ENCODE measurements around the gene PSKH1.

Gene PSKH1

DNA sequence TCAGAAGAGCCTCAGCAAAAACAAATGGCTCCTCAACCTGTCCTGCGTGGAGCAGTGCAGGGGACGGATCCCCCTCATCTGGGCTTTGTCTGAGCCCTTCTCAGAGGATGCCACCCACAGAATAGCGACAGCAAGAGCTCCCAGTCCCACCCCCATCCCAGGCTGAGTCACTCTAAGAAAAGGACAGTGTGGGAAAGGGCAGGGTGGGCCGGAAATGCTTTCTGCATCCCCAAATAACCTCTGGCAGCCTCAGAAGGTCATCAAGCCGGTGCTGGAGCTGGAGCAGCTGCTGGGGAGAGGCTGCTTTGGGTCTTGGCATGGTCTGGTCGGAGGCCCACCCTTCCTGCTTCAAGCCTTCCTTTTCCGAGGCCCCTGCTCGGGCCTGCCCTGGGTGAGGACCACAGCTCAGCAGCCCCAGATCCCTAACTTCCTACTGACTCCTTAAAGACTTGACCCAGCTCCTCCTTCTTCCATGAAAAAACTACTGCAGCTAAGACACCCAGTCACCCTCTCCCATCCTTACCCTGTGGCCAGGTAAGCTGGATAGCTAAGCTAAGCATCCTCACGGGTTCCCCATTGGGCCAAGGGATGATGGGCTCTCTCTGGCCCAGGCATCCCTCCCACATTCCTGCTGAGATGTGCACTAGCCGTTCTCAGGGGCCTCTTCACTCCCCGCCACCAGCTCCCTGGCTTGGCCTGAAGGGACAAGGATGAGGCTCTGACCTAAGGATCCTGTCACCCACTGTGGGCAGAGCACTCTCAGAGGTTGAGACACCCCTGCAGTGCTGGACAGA lies 66.7 kb downstream of the PSKH1 start:
- no peak overlapping the region for H3K4me3 ChIP-seq (ENCODE audit: control insufficient read depth, low read depth, low read length)
- TF ChIP-seq, protein P1, sequence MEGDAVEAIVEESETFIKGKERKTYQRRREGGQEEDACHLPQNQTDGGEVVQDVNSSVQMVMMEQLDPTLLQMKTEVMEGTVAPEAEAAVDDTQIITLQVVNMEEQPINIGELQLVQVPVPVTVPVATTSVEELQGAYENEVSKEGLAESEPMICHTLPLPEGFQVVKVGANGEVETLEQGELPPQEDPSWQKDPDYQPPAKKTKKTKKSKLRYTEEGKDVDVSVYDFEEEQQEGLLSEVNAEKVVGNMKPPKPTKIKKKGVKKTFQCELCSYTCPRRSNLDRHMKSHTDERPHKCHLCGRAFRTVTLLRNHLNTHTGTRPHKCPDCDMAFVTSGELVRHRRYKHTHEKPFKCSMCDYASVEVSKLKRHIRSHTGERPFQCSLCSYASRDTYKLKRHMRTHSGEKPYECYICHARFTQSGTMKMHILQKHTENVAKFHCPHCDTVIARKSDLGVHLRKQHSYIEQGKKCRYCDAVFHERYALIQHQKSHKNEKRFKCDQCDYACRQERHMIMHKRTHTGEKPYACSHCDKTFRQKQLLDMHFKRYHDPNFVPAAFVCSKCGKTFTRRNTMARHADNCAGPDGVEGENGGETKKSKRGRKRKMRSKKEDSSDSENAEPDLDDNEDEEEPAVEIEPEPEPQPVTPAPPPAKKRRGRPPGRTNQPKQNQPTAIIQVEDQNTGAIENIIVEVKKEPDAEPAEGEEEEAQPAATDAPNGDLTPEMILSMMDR (conservative IDR thresholded peaks at IDR 0.05; ENCODE audit: control insufficient read depth, insufficient read depth, low read depth, low read length): no peak
- peak; percentile 82 for DNase-seq (ENCODE audit: low read depth)

DNA sequence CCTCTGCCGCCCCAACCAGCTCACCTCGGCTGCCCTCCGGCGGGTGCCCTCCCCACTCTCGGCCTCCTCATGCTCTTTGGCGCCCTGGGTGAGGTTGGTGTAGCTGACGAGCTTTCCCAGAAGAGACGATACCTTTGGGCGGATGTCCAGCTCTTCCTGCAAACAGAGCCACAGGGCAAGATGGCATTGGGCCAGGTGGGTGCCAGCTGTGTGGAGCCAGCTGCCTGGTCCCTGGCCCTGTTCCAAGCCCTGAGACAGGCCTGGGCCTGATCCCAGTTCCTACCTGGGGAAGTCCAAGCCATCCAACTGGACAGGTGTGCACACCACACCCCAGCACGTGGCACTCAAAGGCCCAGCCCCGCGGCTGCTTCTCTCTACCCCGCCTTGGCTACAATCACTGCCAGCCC lies 68.5 kb downstream of the PSKH1 start:
- DNase-seq (ENCODE audit: low read depth): no peak
- no peak overlapping the region for H3K4me3 ChIP-seq (ENCODE audit: control insufficient read depth, low read depth, low read length)
- TF ChIP-seq, protein P1 (conservative IDR thresholded peaks at IDR 0.05; ENCODE audit: control insufficient read depth, insufficient read depth, low read depth, low read length): no peak

DNA sequence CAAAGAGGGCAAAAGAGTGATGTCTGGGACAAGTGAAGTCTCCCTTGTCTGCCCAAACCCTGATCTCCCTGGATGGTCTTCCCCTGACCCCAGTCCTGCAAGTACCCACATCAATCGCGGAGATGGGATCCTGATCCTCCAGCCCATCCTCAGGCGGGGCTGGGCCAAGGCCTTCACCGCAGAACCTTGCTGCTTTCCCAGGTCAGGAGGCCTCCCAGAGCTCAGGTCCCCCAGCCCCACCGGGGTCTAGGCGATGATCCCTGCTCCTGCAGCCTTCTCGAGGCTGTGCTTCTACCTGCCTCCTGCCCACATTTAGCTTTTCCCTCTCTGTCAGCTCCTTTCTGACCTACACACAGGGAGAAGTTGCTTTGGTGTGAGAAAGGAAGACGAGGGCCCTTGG lies 69.1 kb downstream of the PSKH1 start:
- TF ChIP-seq, protein P1 (conservative IDR thresholded peaks at IDR 0.05; ENCODE audit: control insufficient read depth, insufficient read depth, low read depth, low read length): no peak
- no peak overlapping the region for H3K4me3 ChIP-seq (ENCODE audit: control insufficient read depth, low read depth, low read length)
- no peak for DNase-seq (ENCODE audit: low read depth)

DNA sequence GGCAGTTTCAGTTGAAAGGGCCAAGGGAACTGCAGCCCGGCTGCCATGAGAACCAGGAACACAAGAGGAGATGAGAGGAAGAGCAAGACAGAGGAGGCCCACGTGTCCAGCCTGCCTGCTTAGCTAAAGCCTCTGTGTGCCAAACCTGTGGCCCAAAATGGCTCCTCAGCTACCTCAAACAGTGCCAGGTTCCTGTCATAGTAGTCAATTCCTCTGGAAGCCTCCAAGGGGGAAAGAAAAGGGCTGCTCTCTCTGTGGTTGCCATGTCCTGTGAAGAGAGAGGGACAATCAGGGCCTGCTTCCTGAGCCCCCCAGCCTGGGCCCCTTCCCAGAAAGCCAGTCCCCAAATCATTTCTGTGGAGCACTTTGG lies 70.2 kb downstream of the PSKH1 start:
- no peak for DNase-seq (ENCODE audit: low read depth)
- no peak overlapping the region for H3K4me3 ChIP-seq (ENCODE audit: control insufficient read depth, low read depth, low read length)
- TF ChIP-seq, protein P1 (conservative IDR thresholded peaks at IDR 0.05; ENCODE audit: control insufficient read depth, insufficient read depth, low read depth, low read length): no peak

DNA sequence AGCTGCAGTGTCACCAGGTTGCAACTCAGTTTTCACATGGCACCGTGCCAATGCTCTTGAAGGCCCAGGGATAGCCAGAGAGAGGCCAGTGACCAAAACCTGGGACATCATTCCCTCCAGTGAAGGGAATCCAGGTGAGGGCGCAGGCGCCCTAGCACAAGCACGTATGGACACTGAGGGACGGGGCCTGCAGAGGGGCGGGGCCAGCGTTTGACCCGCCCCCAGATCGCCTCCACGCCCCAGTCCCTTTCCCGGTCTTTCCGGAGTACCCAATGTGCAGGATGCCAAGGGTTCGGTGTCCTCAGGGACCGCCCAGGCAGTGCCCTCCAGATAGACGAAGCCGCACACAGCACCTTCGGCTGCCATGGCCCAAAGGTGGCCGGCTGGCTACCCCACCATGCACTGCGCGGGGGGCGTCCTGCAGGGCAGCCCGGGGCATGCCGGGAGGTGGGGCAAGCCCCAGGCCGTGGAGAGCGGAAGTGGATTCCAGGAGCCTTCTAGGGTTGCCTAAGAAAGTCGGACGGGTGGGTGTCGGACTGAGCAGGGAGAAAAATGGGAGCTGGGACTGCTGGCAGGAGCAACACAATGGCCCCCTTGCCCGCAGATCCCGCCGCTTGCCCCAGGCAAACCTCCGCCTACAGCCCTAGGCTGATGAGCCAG lies 70.7 kb downstream of the PSKH1 start:
- no peak for DNase-seq (ENCODE audit: low read depth)
- TF ChIP-seq, protein P1 (conservative IDR thresholded peaks at IDR 0.05; ENCODE audit: control insufficient read depth, insufficient read depth, low read depth, low read length): no peak
- H3K4me3 ChIP-seq (ENCODE audit: control insufficient read depth, low read depth, low read length): no peak overlapping the region

DNA sequence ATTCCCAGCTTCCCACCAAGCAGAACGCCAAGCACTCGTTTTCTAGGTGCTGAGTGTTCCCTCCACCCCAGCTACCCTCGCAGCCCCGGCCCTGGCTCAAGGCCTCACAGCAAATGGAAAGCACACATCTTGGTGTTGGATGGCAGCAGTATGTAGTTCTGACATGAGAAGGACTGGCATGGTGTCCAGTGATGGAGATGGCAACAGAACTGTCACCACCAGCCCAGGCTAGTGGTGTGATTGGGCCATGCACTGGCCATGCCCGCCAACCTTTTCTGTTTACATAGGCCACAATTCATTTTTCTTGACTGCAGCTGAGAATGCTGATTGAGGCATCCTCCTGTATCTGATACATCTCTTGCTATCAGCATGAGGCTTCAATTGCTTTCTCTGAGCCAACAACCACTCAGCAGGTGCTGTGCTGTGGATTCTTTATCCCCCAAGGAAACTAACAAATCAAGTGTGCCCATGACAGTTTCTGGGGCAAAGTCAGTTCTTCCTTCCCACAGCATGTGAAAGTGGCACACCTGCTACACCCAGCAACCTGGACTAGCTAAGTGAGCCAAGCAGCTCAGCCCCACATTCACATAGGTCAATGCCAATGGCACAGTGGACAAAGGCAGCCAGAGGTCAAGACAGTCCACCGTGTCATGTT lies 71.5 kb downstream of the PSKH1 start:
- no peak overlapping the region for H3K4me3 ChIP-seq (ENCODE audit: control insufficient read depth, low read depth, low read length)
- no peak for DNase-seq (ENCODE audit: low read depth)
- TF ChIP-seq, protein P1 (conservative IDR thresholded peaks at IDR 0.05; ENCODE audit: control insufficient read depth, insufficient read depth, low read depth, low read length): no peak

Measured in fibroblast of mammary gland (primary cell).